Kidney (tissue), 14 donors: ENCODE measurements around the gene DFFB. TPM values are rescaled to one million over a fixed set of nuclear protein-coding genes. Genes with fewer than 3 reads are reported as not detected.
"Not testable (repeated sequence)": the region's sequence is repeated elsewhere in the genome, so short reads cannot be mapped to it uniquely, and the experiment has no call there.

Experiments
- DNase-seq, 5 donors: peaks; one replicate each; pipeline ENCODE4 v3.0.0-alpha.2; 2013 to 2020
- FAIRE-seq: peaks from 2 replicates; lab custom pipeline; 2012; peaks lifted over from hg19 to GRCh38; lab: Jason Lieb, UNC
- H3K27ac ChIP-seq, 2 donors: one replicate each; pipeline ENCODE4 v1.7.0; 2013; ENCODE audit warnings: low read depth in 2 of 2, low read length in 2 of 2, inconsistent platforms in 1 of 2
- H3K27me3 ChIP-seq: one replicate; pipeline ENCODE4 v1.7.1; 2013; ENCODE audit warnings: low read length, inconsistent platforms; ENCODE audit not compliant: control insufficient read depth, insufficient read depth
- H3K36me3 ChIP-seq, 3 donors: one replicate each; pipeline versions ENCODE4 v1.7.0 to v1.7.1; 2013; ENCODE audit warnings: low read length in 3 of 3, control low read depth in 1 of 3, inconsistent platforms in 1 of 3; ENCODE audit not compliant: insufficient read depth in 3 of 3, control insufficient read depth in 2 of 3
- H3K4me1 ChIP-seq, 3 donors: one replicate each; pipeline versions ENCODE4 v1.7.0 to v1.7.1; 2013; ENCODE audit warnings: low read length in 3 of 3, inconsistent platforms in 1 of 3, low read depth in 1 of 3; ENCODE audit not compliant: control insufficient read depth in 2 of 3, insufficient read depth in 2 of 3
- H3K4me3 ChIP-seq, 3 donors: one replicate each; pipeline versions ENCODE4 v1.7.0 to v1.8.1; 2013; ENCODE audit warnings: low read length in 3 of 3, control low read depth in 1 of 3, inconsistent platforms in 1 of 3
- H3K9ac ChIP-seq, 3 donors: one replicate each; pipeline versions ENCODE4 v1.7.0 to v1.7.1; 2013; ENCODE audit warnings: low read length in 3 of 3, control low read depth in 1 of 3, inconsistent platforms in 1 of 3
- H3K9me3 ChIP-seq, 3 donors: one replicate each; pipeline versions ENCODE4 v1.7.0 to v1.7.1; 2013; ENCODE audit warnings: low read length in 3 of 3, control low read depth in 1 of 3, inconsistent platforms in 1 of 3; ENCODE audit not compliant: control insufficient read depth in 2 of 3, insufficient read depth in 1 of 3
- CTCF ChIP-seq: IDR thresholded peaks from 3 replicates; pipeline ENCODE4 v1.5.1; 2012; ENCODE audit warnings: mild to moderate bottlenecking, moderate library complexity, borderline replicate concordance; ENCODE audit not compliant: insufficient read depth; ENCODE audit errors: extremely low read depth
- intact Hi-C: fragments of 100-400 bp; cut with DNase I; formaldehyde crosslinking; loops from one replicate; pipeline ENCODE4 v1.11.1; 2022
- polyA plus RNA-seq: library from polyadenylated mRNA; stranded (reverse); fragments of 350-450 nt; fragmentation: Illumina TruSeq; extraction: RNeasy Lipid Tissue Mini Kit (QIAGEN cat#74804); gene quantifications from one replicate; pipeline ENCODE4 v1.2.3, GENCODE V29; 2014; ENCODE audit warnings: low read depth, low replicate concordance; ENCODE audit not compliant: insufficient read depth
- total RNA-seq: library from RNA; stranded (reverse); fragmentation: NEBNext Ultra II Directional; extraction: Animal tissue kit (Norgen Biotek cat#: 25700); gene quantifications from one replicate; pipeline ENCODE4 v1.2.1, GENCODE V29; 2021
- donor health status: control.
- donor health status: control.
- donor health status: control.
- donor health status: control.
- donor health status: control.
- donor health status: DM: yes; HTN: yes; CAD: no.
- donor health status: Normal renal cell carcinoma (clear cell type).

DFFB gene
- total and polyA plus RNA-seq, 2 donors from 2014 or later = 5.6 to 8.2 TPM

GRCh38 chr1:3914331-3914851, 57.1 kb downstream of the DFFB start:
- Histone ChIP-seq H3K4me3 (no peak overlapping the region), H3K36me3 (no peaks in the 10 kb centered on the region), H3K9me3 (no peaks in the 10 kb centered on the region), H3K9ac (no peak overlapping the region), H3K4me1 (peaks cover 0 to 2% (median 0%) of the 10 kb centered on the region in 3 donors), H3K27ac (no peak overlapping the region), H3K27me3 (no peaks in the 10 kb centered on the region)
- FAIRE-seq (no peak), DNase-seq (peak in 1 of 5 donors; percentile 35)
- no peak for TF ChIP-seq CTCF
- intact Hi-C loops = no loop called here

GRCh38 chr1:3914911-3915310, 57.6 kb downstream of the DFFB start:
- H3K9me3 ChIP-seq = no peaks in the 10 kb centered on the region
- no peak overlapping the region for H3K9ac ChIP-seq
- no peaks in the 10 kb centered on the region for H3K27me3 ChIP-seq
- H3K4me1 ChIP-seq = peaks cover 0 to 2% (median 0%) of the 10 kb centered on the region in 3 donors
- intact Hi-C loops = no loop called here
- H3K4me3 ChIP-seq = no peak overlapping the region
- DNase-seq (peak in 1 of 5 donors; percentile 69), FAIRE-seq (no peak)
- no peaks in the 10 kb centered on the region for H3K36me3 ChIP-seq
- no peak for TF ChIP-seq CTCF
- H3K27ac ChIP-seq = no peak overlapping the region

GRCh38 chr1:3915551-3916121, 58.4 kb downstream of the DFFB start:
- H3K27ac ChIP-seq = no peak overlapping the region
- H3K4me3 ChIP-seq = no peak overlapping the region
- H3K4me1 ChIP-seq = peaks cover 0 to under 1% (median 0%) of the 10 kb centered on the region in 3 donors
- intact Hi-C loops = no loop called here
- no peaks in the 10 kb centered on the region for H3K27me3 ChIP-seq
- no peaks in the 10 kb centered on the region for H3K9me3 ChIP-seq
- no peak for TF ChIP-seq CTCF
- FAIRE-seq (no peak), DNase-seq (peak in 1 of 5 donors; percentile 36)
- no peak overlapping the region for H3K9ac ChIP-seq
- H3K36me3 ChIP-seq = no peaks in the 10 kb centered on the region

DNA sequence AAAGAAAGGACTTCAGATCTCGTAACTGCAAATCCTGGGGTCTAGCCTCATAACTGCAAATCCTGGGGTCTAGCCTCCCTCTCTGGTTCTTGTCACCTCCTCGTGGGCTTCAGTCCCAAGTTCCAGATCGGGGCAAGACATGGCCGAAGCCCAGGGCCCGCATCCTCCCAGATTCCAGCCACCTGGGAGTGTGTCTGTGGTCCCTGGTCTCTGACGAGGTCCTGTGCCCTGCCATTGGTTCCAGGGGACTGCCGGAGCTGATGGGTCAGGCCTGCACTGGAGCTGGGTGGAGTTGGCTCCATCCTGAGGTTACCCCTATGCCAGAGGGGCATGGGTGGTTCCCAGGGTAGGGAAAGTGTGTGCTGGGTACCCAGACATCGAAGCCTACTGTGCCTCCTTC, 60.5 kb downstream of the DFFB start:
- FAIRE-seq (no peak), DNase-seq (peak in 1 of 5 donors; percentile 48)
- TF ChIP-seq CTCF = no peak
- Histone ChIP-seq H3K9ac (no peak overlapping the region), H3K27me3 (no peaks in the 10 kb centered on the region), H3K4me3 (no peak overlapping the region), H3K9me3 (no peaks in the 10 kb centered on the region), H3K4me1 (no peaks in the 10 kb centered on the region), H3K36me3 (no peaks in the 10 kb centered on the region), H3K27ac (no peak overlapping the region)
- intact Hi-C loops = no loop called here

- DNase-seq, H3K9ac ChIP-seq, H3K4me3 ChIP-seq, H3K4me1 ChIP-seq, H3K27me3 ChIP-seq, H3K27ac ChIP-seq, H3K9me3 ChIP-seq, H3K36me3 ChIP-seq, FAIRE-seq, intact Hi-C loops: not testable (repeated sequence)
These were observed 61.1 kb downstream of the DFFB start for GRCh38 chr1:3918359-3918758.
